SIG-M5 treated with dmso at 0.1 percent for 504 hours (cell line): Measurements from ENCODE around the gene CRY2.

Experiments used
- DNase-seq: peaks from one replicate; lab custom pipeline; 2025; ENCODE audit not compliant: unreplicated experiment; lab: John Stamatoyannopoulos, UW

Gene CRY2

GRCh38 chr11:45929486-45930030 is 82.3 kb downstream of the CRY2 start:
- DNase-seq = no peak

GRCh38 chr11:45930031-45930794 is 82.9 kb downstream of the CRY2 start:
- DNase-seq = no peak

GRCh38 chr11:45930951-45931570 is 83.8 kb downstream of the CRY2 start:
- no peak for DNase-seq

- no peak for DNase-seq
Observed at GRCh38 chr11:45931739-45932138, 84.5 kb downstream of the CRY2 start.

GRCh38 chr11:45932217-45932616 is 84.9 kb downstream of the CRY2 start:
- DNase-seq = no peak
